ENCODE results near the gene TTC7B.

TTC7B gene

GRCh38 chr14:90571149-90571947 is 244.9 kb downstream of the TTC7B start:
- DNase-seq, result no peak

- DNase-seq, result no peak
Measured at GRCh38 chr14:90570461-90570860, 245.8 kb downstream of the TTC7B start.

- DNase-seq, result no peak
Measured at GRCh38 chr14:90569606-90570387, 246.4 kb downstream of the TTC7B start.

GRCh38 chr14:90569201-90569600 is 247.0 kb downstream of the TTC7B start:
- DNase-seq, result no peak

GRCh38 chr14:90568405-90568804 is 247.8 kb downstream of the TTC7B start:
- DNase-seq, result no peak

GRCh38 chr14:90567991-90568390 is 248.2 kb downstream of the TTC7B start:
- DNase-seq, result no peak

- DNase-seq, result no peak
Measured at GRCh38 chr14:90567191-90567590, 249.0 kb downstream of the TTC7B start.

GRCh38 chr14:90566481-90566880 is 249.7 kb downstream of the TTC7B start:
- DNase-seq, result no peak

GRCh38 chr14:90564496-90564895 is 251.7 kb downstream of the TTC7B start:
- DNase-seq, result no peak

GRCh38 chr14:90562652-90563051 is 253.6 kb downstream of the TTC7B start:
- DNase-seq, result no peak

GRCh38 chr14:90561920-90562319 is 254.3 kb downstream of the TTC7B start:
- no peak for DNase-seq

GRCh38 chr14:90560991-90561390 is 255.2 kb downstream of the TTC7B start:
- no peak for DNase-seq

GRCh38 chr14:90560558-90560957 is 255.7 kb downstream of the TTC7B start:
- DNase-seq, result no peak

GRCh38 chr14:90559811-90560492 is 256.3 kb downstream of the TTC7B start:
- no peak for DNase-seq

- DNase-seq, result no peak
Measured at GRCh38 chr14:90558983-90559590, 257.1 kb downstream of the TTC7B start.

GRCh38 chr14:90558041-90558982 is 257.9 kb downstream of the TTC7B start:
- no peak for DNase-seq

GRCh38 chr14:90557516-90557915 is 258.7 kb downstream of the TTC7B start:
- DNase-seq, result no peak

- no peak for DNase-seq
Measured at GRCh38 chr14:90556666-90557450, 259.4 kb downstream of the TTC7B start.

GRCh38 chr14:90556012-90556477 is 260.2 kb downstream of the TTC7B start:
- DNase-seq, result no peak

GRCh38 chr14:90555126-90556011 is 260.9 kb downstream of the TTC7B start:
- DNase-seq, result no peak

All from NCI-H1930 (cell line).